ENCODE data around the gene CYP4A11. TPM values are rescaled to one million over a fixed set of nuclear protein-coding genes. Genes with fewer than 3 reads are reported as not detected.

The CYP4A11 gene
- total and polyA plus RNA-seq, 10 of the 15 experiments (the other 5 are each of a cell fraction or from before 2014, with no cell fraction given): 0.13 TPM; not detected in 9

GRCh38 chr1:46910790-46911189 is 30.5 kb downstream of the CYP4A11 start:
- Histone ChIP-seq H3K4me3 (no peak overlapping the region), H3K27ac (ENCODE audit: control insufficient read depth, insufficient read depth) (no peak overlapping the region), H3K4me1 (ENCODE audit: control insufficient read depth, insufficient read depth, low read length) (no peaks in the 10 kb centered on the region), H3K4me2 (ENCODE audit: control insufficient read depth, insufficient read depth) (no peak overlapping the region), H3K9ac (ENCODE audit: control insufficient read depth, insufficient read depth, low read length) (no peak overlapping the region), H3K79me2 (ENCODE audit: control insufficient read depth, insufficient read depth, low read length) (no peaks in the 10 kb centered on the region), H3K27me3 (replicated peaks in 1 of 2; ENCODE audit: control insufficient read depth in 2 of 2, insufficient read depth in 2 of 2, low read length in 1 of 2) (no peaks in the 10 kb centered on the region), H3K36me3 (ENCODE audit: control insufficient read depth in 2 of 2, insufficient read depth in 2 of 2, low read length in 1 of 2) (no peaks in the 10 kb centered on the region), H4K20me1 (ENCODE audit: control insufficient read depth, insufficient read depth) (no peaks in the 10 kb centered on the region), H2AFZ (ENCODE audit: control insufficient read depth, low read depth, low read length) (no peak overlapping the region), H3K9me3 (replicated peaks; ENCODE audit: control insufficient read depth, insufficient read depth, low read length) (no peaks in the 10 kb centered on the region)
- 40% methylated on average over 2 of the region's 2 CpGs for WGBS (ENCODE audit: insufficient coverage, insufficient replicate concordance, low lambda C conversion rate, missing lambda C conversion rate)
- in situ Hi-C loops (cut with MboI) (no loop called here), intact Hi-C loops (cut with micrococcal nuclease; ENCODE audit: unreplicated experiment) (no loop called here)
- ATAC-seq: no peak
- BruUV-seq (replicated peaks): no TSS peak
- no peak for FAIRE-seq
- ChIA-PET CTCF (no interaction called here), POLR2A (no interaction called here), RAD21 (ENCODE audit: unreplicated experiment) (no interaction called here), SMC1A (ENCODE audit: uncharacterized antibody, unreplicated experiment) (no interaction called here)
- TF ChIP-seq FOXK2 (IDR thresholded peaks at IDR 0.05) (no peak), ESRRA (IDR thresholded peaks at IDR 0.05; ENCODE audit: low read length) (no peak), KAT2A (conservative IDR thresholded peaks at IDR 0.05; ENCODE audit: control insufficient read depth, low read depth, low read length) (no peak), NFIC (IDR thresholded peaks at IDR 0.05; ENCODE audit: low read depth, low read length) (no peak), ETV6 (conservative IDR thresholded peaks at IDR 0.05 in 1 of 2, IDR thresholded peaks at IDR 0.05 in 1 of 2; ENCODE audit: borderline replicate concordance in 1 of 2, low read depth in 1 of 2) (no peak), RELA (IDR thresholded peaks at IDR 0.05; ENCODE audit: borderline replicate concordance, partially characterized antibody) (no peak), DPF2 (IDR thresholded peaks at IDR 0.05) (no peak), BRCA1 (IDR thresholded peaks at IDR 0.05; ENCODE audit: low read depth, low read length) (no peak), WRNIP1 (IDR thresholded peaks at IDR 0.05; ENCODE audit: borderline replicate concordance, low read depth, low read length) (no peak), CBX5 (IDR thresholded peaks at IDR 0.05; ENCODE audit: low read depth) (no peak), HDAC2 (IDR thresholded peaks at IDR 0.05) (no peak), ZNF687 (IDR thresholded peaks at IDR 0.05) (no peak), NFXL1 (IDR thresholded peaks at IDR 0.05; ENCODE audit: borderline replicate concordance) (no peak), BACH1 (IDR thresholded peaks at IDR 0.05; ENCODE audit: borderline replicate concordance) (no peak), MYC (IDR thresholded peaks at IDR 0.05; ENCODE audit: insufficient read depth, insufficient read length, insufficient replicate concordance, low read length, severe bottlenecking) (no peak)
- TF ChIP-seq, protein P1, sequence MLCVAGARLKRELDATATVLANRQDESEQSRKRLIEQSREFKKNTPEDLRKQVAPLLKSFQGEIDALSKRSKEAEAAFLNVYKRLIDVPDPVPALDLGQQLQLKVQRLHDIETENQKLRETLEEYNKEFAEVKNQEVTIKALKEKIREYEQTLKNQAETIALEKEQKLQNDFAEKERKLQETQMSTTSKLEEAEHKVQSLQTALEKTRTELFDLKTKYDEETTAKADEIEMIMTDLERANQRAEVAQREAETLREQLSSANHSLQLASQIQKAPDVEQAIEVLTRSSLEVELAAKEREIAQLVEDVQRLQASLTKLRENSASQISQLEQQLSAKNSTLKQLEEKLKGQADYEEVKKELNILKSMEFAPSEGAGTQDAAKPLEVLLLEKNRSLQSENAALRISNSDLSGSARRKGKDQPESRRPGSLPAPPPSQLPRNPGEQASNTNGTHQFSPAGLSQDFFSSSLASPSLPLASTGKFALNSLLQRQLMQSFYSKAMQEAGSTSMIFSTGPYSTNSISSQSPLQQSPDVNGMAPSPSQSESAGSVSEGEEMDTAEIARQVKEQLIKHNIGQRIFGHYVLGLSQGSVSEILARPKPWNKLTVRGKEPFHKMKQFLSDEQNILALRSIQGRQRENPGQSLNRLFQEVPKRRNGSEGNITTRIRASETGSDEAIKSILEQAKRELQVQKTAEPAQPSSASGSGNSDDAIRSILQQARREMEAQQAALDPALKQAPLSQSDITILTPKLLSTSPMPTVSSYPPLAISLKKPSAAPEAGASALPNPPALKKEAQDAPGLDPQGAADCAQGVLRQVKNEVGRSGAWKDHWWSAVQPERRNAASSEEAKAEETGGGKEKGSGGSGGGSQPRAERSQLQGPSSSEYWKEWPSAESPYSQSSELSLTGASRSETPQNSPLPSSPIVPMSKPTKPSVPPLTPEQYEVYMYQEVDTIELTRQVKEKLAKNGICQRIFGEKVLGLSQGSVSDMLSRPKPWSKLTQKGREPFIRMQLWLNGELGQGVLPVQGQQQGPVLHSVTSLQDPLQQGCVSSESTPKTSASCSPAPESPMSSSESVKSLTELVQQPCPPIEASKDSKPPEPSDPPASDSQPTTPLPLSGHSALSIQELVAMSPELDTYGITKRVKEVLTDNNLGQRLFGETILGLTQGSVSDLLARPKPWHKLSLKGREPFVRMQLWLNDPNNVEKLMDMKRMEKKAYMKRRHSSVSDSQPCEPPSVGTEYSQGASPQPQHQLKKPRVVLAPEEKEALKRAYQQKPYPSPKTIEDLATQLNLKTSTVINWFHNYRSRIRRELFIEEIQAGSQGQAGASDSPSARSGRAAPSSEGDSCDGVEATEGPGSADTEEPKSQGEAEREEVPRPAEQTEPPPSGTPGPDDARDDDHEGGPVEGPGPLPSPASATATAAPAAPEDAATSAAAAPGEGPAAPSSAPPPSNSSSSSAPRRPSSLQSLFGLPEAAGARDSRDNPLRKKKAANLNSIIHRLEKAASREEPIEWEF (IDR thresholded peaks at IDR 0.05; ENCODE audit: insufficient replicate concordance, low read depth, low read length): no peak
- no peak for DNase-seq (ENCODE audit: low read depth, low spot score)
